Activated naive CD4-positive, alpha-beta T cell treated with anti-CD3 and anti-CD28 coated beads, Interleukin-2, amount 50 U/mL, for 72 hours (primary cell): ENCODE measurements around the gene ANKZF1. TPM values are rescaled to one million over a fixed set of nuclear protein-coding genes. Genes with fewer than 3 reads are reported as not detected.

ENCODE experiments used
- ATAC-seq, 2 donors: fragments of 150-1000 bp; cut with Tn5 transposase; 2 replicates each; pipeline ENCODE4 v1.10.0; 2021; ENCODE audit warnings: mild to moderate bottlenecking in 2 of 2, moderate library complexity in 2 of 2
- DNase-seq, 2 donors: peaks; one replicate each; pipeline ENCODE4 v3.0.0; 2021 to 2022; ENCODE audit warnings: low spot score in 2 of 2
- H3K27ac Mint-ChIP-seq, 2 donors: one replicate each; pipeline ENCODE4 v1.8.0; 2022; ENCODE audit warnings: mild to moderate bottlenecking in 2 of 2, mixed read lengths in 2 of 2
- H3K36me3 Mint-ChIP-seq, 2 donors: one replicate each; pipeline ENCODE4 v1.8.0; 2022; ENCODE audit warnings: mixed read lengths in 2 of 2
- H3K9me3 Mint-ChIP-seq, 2 donors: one replicate each; pipeline ENCODE4 v1.8.0; 2022; ENCODE audit warnings: mixed read lengths in 2 of 2
- total RNA-seq, 2 donors: library from RNA; stranded (reverse); gene quantifications; one replicate each; pipeline ENCODE4 v1.2.3, GENCODE V29; 2022

Gene ANKZF1
- total RNA-seq, 2 donors from 2014 or later, result 168 to 178 TPM

DNA sequence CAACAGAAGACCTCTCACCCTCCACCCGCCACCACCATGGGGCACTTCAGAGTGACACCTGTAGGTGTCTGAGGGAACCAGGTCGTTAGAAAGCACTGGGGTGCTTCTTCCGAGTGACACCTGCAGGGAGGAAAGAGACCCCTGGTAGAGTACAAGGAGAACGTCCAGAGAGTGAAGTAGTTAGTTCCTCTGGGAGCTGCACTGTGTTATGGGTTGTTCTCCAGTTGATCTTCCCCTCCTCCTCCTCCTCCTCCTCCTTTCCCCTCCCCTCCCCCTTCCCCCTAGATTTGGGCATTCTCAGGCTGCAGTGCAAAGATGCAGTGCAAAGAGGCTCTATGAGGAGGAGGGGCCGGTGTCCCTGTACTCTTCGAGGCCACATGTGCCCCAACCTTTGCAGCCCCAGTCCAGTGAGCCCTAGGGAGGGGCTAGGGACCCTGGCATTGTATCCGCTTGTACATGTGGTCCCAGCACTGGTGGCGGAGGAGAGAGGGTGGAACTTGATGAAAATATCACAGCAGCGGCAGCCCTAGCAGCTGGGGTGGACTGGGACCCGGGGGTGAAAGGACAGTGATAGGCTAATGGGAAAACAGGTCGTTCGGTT lies 50.4 kb downstream of the ANKZF1 start:
- Mint-ChIP-seq H3K9me3 (no peaks in the 10 kb centered on the region), H3K36me3 (peaks cover 0 to 5% of the 10 kb centered on the region in 2 donors), H3K27ac (peak overlapping the region; percentile 92 to 96)
- DNase-seq (no peak), ATAC-seq (no peak)

DNA sequence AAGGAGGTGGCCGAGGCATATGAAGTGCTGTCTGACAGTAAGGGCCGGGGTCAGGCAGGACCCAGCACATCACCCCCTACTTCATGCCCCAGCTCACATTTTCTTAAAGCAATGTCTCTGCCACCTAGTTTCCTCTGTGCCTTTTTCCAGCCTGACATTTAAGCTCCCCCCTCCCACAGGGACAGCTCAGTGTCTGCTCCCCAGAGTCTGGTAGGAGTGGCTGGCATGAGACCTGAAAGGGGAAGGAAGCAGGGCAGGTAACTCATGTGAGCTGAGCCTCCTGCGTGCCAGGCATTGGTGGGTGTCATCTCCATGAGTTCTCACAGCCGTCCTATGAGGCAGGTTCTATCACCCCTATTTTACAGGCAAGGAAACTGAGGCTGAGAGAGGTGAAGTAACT lies 51.0 kb downstream of the ANKZF1 start:
- Mint-ChIP-seq H3K9me3 (no peaks in the 10 kb centered on the region), H3K36me3 (peaks cover 0 to 5% of the 10 kb centered on the region in 2 donors), H3K27ac (peak overlapping the region; percentile 14 to 92)
- no peak for ATAC-seq
- no peak for DNase-seq

DNA sequence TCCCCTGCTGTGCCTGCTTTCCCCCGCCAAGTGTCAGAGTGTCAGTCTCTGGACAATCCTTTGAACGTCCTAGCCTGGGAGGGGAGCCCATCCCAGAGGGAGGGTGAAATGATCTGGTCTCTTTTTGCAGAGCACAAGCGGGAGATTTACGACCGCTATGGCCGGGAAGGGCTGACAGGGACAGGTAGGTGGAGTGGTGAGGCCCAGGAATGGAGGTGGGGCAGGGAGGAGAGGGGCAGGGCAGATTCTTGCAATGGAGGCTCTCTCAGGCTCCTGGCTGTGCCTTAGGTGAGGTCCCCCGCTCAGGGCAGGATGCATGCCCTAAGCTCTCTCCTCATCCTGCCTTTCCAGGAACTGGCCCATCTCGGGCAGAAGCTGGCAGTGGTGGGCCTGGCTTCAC lies 52.0 kb downstream of the ANKZF1 start:
- Mint-ChIP-seq H3K9me3 (no peaks in the 10 kb centered on the region), H3K36me3 (peaks cover 0 to 5% of the 10 kb centered on the region in 2 donors), H3K27ac (peak overlapping the region in 1 of 2 donors; percentile 82)
- ATAC-seq (no peak), DNase-seq (no peak)

DNA sequence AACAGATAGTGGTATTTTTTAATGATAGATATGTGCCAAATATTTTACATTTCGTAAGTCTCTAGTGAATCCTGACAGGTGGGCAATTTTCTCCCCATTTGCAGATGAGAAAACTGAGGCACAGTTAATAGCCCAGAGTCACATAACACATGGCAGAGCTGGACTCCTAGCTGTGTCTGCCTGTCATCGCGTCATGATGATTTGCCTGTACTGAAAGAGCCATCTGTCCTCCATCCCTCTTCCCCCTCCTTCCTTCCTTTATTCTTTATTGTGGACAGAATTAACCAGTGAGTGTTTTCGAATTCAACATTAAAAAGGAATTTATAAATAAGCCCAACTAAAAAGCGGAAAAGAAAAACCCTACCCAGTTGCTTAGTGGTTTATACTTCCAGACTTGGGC lies 52.8 kb downstream of the ANKZF1 start:
- Mint-ChIP-seq H3K9me3 (no peaks in the 10 kb centered on the region), H3K36me3 (peaks cover 0 to 5% of the 10 kb centered on the region in 2 donors), H3K27ac (no peak overlapping the region)

DNA sequence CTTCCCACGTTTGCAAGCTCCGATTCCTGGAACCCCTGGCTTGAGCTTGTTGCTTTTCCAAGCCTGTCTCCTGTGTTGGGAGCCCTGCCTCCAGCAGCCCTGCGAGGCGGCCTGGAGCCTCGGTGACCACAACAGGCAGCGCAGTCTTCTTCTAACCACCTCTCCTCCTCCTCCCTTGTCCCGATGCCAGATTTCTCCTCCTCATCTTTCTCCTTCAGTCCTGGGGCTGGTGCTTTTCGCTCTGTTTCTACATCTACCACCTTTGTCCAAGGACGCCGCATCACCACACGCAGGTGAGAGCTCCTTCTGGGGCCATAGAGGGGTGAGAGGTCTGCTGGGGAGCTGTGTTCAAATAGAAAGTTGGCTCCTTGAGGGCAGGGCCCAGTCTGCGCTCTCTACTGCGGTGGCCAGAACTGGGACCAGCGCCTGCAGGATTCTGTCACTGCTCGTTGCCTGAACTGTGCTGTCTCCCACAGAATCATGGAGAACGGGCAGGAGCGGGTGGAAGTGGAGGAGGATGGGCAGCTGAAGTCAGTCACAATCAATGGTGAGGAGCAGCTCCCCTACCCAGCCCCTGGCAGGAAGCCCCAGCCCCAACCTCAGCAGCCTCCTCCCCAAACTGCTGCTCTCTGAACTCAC lies 53.5 kb downstream of the ANKZF1 start:
- Mint-ChIP-seq H3K36me3 (peaks cover 0 to 5% of the 10 kb centered on the region in 2 donors), H3K27ac (peak overlapping the region; percentile 20 to 85), H3K9me3 (no peaks in the 10 kb centered on the region)
- DNase-seq (no peak), ATAC-seq (no peak)

More for the DNA sequence above, 52.8 kb downstream of the ANKZF1 start:
- ATAC-seq (no peak), DNase-seq (no peak)

DNA sequence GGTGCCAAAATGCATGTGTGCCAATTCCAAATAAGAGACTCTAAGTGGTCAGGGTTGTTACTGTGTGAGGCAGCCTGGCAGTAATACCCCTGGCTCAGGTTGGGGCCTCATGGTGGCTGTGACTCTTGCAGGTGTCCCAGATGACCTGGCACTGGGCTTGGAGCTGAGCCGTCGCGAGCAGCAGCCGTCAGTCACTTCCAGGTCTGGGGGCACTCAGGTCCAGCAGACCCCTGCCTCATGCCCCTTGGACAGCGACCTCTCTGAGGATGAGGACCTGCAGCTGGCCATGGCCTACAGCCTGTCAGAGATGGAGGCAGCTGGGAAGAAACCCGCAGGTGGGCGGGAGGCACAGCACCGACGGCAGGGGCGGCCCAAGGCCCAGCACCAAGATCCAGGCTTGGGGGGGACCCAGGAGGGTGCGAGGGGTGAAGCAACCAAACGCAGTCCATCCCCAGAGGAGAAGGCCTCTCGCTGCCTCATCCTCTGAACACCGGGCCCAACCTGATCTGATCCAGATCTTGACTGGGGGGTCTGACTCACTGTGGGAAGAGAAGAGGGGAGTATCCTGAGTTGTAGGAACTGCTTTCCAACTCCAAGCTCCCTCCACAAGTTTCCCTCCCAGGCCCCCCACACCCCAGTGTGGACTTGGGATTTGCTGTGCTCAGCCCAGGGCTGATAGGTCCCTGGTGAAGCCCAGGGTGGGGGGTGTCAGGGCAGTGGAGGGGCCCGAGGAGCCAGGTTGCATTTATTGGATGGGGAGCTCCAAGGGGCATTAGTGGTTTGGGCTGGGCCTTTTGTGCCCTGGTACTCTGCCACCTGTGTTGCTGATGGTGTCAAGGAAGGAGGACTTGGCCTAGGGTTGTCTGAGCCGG lies 55.1 kb downstream of the ANKZF1 start:
- peak overlapping the region in 1 of 2 donors; percentile 81 for H3K27ac Mint-ChIP-seq
- ATAC-seq (no peak), DNase-seq (no peak)
- H3K36me3 Mint-ChIP-seq, result peaks cover 0 to 4% of the 10 kb centered on the region in 2 donors
- no peaks in the 10 kb centered on the region for H3K9me3 Mint-ChIP-seq

DNA sequence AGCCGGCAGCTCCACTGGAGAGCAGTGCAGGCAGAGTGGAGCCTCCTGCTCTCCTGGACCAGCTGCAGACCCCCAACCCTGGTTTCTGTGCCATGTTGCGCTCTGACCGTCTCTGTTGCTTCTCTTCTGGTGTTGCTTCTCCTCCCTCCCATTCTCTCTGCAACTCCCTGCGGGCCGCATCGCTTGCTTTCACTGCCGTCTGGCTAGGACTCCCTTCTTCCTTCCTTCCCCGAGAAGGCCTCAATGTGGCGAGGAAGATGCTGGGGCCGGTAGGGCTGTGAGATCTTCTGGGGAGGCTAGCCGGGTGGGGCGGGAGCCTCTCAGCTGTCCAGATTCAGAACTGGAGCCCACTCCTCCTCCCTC lies 55.7 kb downstream of the ANKZF1 start:
- no peak for DNase-seq
- peak overlapping the region in 1 of 2 donors; percentile 75 for H3K27ac Mint-ChIP-seq
- no peaks in the 10 kb centered on the region for H3K36me3 Mint-ChIP-seq
- ATAC-seq, result no peak
- no peaks in the 10 kb centered on the region for H3K9me3 Mint-ChIP-seq

DNA sequence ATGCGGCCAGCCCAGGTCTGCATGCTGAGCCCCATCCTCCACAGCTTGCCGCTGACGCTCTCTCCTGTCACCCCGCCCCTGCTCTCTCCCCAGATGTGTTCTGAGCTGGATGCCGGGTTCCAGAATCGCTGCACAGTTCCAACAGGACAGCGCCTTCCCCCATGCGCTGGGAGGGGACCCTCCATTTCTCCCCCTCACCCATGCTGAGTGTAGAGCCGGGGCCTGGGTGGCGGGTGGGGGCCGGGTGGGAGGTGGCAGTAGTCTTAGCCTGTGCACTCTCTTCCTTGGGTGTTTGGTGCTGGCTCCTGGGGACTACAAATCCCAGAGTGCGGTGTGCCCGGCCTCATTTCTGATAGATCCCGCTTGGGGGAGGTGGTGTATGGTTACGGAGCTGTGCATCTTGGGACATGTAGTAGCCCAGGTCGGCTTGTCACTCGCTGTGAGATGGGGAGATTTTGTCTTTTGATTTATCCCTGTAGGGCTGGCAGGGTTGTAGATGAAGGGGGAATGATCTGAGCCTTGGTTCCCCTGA lies 56.4 kb downstream of the ANKZF1 start:
- DNase-seq (no peak), ATAC-seq (no peak)
- Mint-ChIP-seq H3K27ac (peak overlapping the region in 1 of 2 donors; percentile 76), H3K9me3 (no peaks in the 10 kb centered on the region), H3K36me3 (no peaks in the 10 kb centered on the region)

Other genes with a start within 250 kb of the ANKZF1 start
- gene FEV, start 244.6 kb upstream of the ANKZF1 start, total RNA-seq, result not detected
- gene CRYBA2, start 236.4 kb upstream of the ANKZF1 start, total RNA-seq, result not detected
- not detected for gene CFAP65, start 188.3 kb upstream of the ANKZF1 start, total RNA-seq
- gene IHH, start 168.9 kb upstream of the ANKZF1 start, total RNA-seq, result under 1 TPM in 1 of 2 donors, not detected in 1; 0.14 TPM
- 10 to 100 TPM; 20.9 to 25.0 TPM for gene NHEJ1, start 69.0 kb upstream of the ANKZF1 start, total RNA-seq
- 1 to 10 TPM; 1.5 to 2.8 TPM for gene SLC23A3, start 59.8 kb upstream of the ANKZF1 start, total RNA-seq
- 10 to 100 TPM; 46.9 to 48.0 TPM for gene CNPPD1, start 52.9 kb upstream of the ANKZF1 start, total RNA-seq
- gene RETREG2, start 51.5 kb upstream of the ANKZF1 start, total RNA-seq, result 100 to 1,000 TPM in 1 of 2 donors, 10 to 100 TPM in 1; 93.0 to 120 TPM
- 10 to 100 TPM; 25.6 to 66.5 TPM for gene ZFAND2B, start 23.0 kb upstream of the ANKZF1 start, total RNA-seq
- 10 to 100 TPM; 27.8 to 46.2 TPM for gene ABCB6, start 10.8 kb upstream of the ANKZF1 start, total RNA-seq
- 10 to 100 TPM; 49.1 to 80.6 TPM for gene ATG9A, start 170 bp upstream of the ANKZF1 start, total RNA-seq
- 1 to 10 TPM; 2.7 to 6.1 TPM for gene GLB1L, start 15.6 kb downstream of the ANKZF1 start, total RNA-seq
- 10 to 100 TPM; 25.8 to 36.9 TPM for gene STK16, start 15.7 kb downstream of the ANKZF1 start, total RNA-seq
- gene TUBA4B, start 23.4 kb downstream of the ANKZF1 start, total RNA-seq, result not detected
- gene TUBA4A, start 24.1 kb downstream of the ANKZF1 start, total RNA-seq, result 100 to 1,000 TPM; 240 to 410 TPM
- gene DNAJB2, start 49.6 kb downstream of the ANKZF1 start, total RNA-seq, result 10 to 100 TPM; 59.7 to 67.2 TPM
- gene PTPRN, start 79.6 kb downstream of the ANKZF1 start, total RNA-seq, result 1 to 10 TPM in 1 of 2 donors, under 1 TPM in 1; 0.09 to 3.1 TPM
- not detected for gene RESP18, start 102.9 kb downstream of the ANKZF1 start, total RNA-seq
- gene DNPEP, start 158.1 kb downstream of the ANKZF1 start, total RNA-seq, result 10 to 100 TPM; 61.1 to 96.0 TPM
- gene DES, start 188.6 kb downstream of the ANKZF1 start, total RNA-seq, result not detected
- gene SPEG, start 205.0 kb downstream of the ANKZF1 start, total RNA-seq, result 1 to 10 TPM; 2.2 to 2.8 TPM